HFFc6 (cell line): Measurements from ENCODE around the gene LOC101059915.

Experiments
- DNase-seq: peaks from one replicate; pipeline ENCODE4 v3.0.0-alpha.2; 2018
- H3K27ac Mint-ChIP-seq: 2 replicates; pipeline ENCODE4 v1.8.0; 2020; ENCODE audit warnings: mild to moderate bottlenecking, mixed read lengths
- H3K27me3 Mint-ChIP-seq: 2 replicates; pipeline ENCODE4 v1.8.0; 2021; ENCODE audit warnings: mild to moderate bottlenecking, moderate library complexity, mixed read lengths; ENCODE audit not compliant: insufficient read depth
- H3K36me3 Mint-ChIP-seq: 2 replicates; pipeline ENCODE4 v1.8.0; 2021; ENCODE audit warnings: low read depth, mixed read lengths
- H3K4me1 Mint-ChIP-seq: 2 replicates; pipeline ENCODE4 v1.8.0; 2020; ENCODE audit warnings: low read depth, mixed read lengths
- H3K4me3 Mint-ChIP-seq: 2 replicates; pipeline ENCODE4 v1.8.0; 2020; ENCODE audit warnings: mild to moderate bottlenecking, moderate library complexity, mixed read lengths
- H3K9me3 Mint-ChIP-seq: 2 replicates; pipeline ENCODE4 v1.8.0; 2020; ENCODE audit warnings: mild to moderate bottlenecking, mixed read lengths
- TF ChIP-seq, protein P1 (sequence below): fragments of 200-600 bp; sonication (generic); IDR thresholded peaks from 2 replicates; pipeline ENCODE4 v1.5.0; 2021; ENCODE audit warnings: antibody characterized with exemption, mild to moderate bottlenecking

LOC101059915 gene

DNA sequence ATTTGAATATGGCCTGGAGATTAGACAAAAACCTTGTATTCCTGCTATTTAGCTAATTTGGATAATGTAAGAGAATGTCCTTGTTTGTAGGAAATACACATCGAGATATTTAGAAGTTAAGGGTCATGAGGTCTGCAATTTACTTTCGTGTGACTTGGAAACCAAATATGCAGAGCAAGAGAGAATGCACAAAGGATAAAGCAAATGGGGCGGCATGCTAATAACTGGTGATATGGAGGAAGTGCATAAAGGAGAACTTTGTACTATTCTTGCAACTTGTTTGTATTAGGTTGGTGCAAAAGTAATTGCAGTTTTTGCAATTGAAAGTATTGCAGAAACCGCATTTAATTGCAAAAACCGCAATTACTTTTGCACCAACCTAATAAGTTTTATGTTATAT is 41.9 kb upstream of the LOC101059915 start:
- no peaks in the 10 kb centered on the region for H3K9me3 Mint-ChIP-seq
- TF ChIP-seq, protein P1, sequence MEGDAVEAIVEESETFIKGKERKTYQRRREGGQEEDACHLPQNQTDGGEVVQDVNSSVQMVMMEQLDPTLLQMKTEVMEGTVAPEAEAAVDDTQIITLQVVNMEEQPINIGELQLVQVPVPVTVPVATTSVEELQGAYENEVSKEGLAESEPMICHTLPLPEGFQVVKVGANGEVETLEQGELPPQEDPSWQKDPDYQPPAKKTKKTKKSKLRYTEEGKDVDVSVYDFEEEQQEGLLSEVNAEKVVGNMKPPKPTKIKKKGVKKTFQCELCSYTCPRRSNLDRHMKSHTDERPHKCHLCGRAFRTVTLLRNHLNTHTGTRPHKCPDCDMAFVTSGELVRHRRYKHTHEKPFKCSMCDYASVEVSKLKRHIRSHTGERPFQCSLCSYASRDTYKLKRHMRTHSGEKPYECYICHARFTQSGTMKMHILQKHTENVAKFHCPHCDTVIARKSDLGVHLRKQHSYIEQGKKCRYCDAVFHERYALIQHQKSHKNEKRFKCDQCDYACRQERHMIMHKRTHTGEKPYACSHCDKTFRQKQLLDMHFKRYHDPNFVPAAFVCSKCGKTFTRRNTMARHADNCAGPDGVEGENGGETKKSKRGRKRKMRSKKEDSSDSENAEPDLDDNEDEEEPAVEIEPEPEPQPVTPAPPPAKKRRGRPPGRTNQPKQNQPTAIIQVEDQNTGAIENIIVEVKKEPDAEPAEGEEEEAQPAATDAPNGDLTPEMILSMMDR: no peak

DNA sequence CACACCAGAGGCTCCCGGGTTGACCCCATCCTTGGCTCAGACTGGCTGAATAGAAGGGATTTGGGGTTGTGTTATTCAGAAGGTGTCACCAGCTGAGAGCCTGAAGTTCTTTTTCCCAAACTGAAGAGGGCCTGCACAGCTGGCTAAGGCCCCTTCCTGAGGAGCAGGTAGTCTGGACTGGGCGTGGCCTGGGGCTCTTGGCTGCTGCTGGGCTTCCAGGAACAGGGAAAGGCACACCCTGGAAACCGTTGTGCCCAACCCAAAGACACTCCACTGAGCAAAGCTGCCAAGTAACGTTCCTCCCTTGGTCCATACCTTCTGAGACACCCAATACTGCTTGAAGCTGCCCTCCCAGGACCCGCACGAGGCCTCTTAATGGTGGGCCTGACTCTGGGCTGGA is 40.8 kb upstream of the LOC101059915 start:
- no peaks in the 10 kb centered on the region for H3K36me3 Mint-ChIP-seq
- no peak overlapping the region for H3K4me3 Mint-ChIP-seq
- no peaks in the 10 kb centered on the region for H3K9me3 Mint-ChIP-seq
- no peak for DNase-seq
- peaks cover 3% of the 10 kb centered on the region; the same call in 1 of the 2 replicates for H3K4me1 Mint-ChIP-seq
- H3K27ac Mint-ChIP-seq: no peak overlapping the region
- no peaks in the 10 kb centered on the region; the same call in 1 of the 2 replicates for H3K27me3 Mint-ChIP-seq
- TF ChIP-seq, protein P1: no peak

More for the DNA sequence above, 41.9 kb upstream of the LOC101059915 start:
- Mint-ChIP-seq H3K27ac (no peak overlapping the region), H3K27me3 (no peaks in the 10 kb centered on the region; the same call in 1 of the 2 replicates), H3K4me3 (no peak overlapping the region), H3K4me1 (peaks cover 5% of the 10 kb centered on the region; the same call in 1 of the 2 replicates), H3K36me3 (no peaks in the 10 kb centered on the region)
- DNase-seq: no peak

DNA sequence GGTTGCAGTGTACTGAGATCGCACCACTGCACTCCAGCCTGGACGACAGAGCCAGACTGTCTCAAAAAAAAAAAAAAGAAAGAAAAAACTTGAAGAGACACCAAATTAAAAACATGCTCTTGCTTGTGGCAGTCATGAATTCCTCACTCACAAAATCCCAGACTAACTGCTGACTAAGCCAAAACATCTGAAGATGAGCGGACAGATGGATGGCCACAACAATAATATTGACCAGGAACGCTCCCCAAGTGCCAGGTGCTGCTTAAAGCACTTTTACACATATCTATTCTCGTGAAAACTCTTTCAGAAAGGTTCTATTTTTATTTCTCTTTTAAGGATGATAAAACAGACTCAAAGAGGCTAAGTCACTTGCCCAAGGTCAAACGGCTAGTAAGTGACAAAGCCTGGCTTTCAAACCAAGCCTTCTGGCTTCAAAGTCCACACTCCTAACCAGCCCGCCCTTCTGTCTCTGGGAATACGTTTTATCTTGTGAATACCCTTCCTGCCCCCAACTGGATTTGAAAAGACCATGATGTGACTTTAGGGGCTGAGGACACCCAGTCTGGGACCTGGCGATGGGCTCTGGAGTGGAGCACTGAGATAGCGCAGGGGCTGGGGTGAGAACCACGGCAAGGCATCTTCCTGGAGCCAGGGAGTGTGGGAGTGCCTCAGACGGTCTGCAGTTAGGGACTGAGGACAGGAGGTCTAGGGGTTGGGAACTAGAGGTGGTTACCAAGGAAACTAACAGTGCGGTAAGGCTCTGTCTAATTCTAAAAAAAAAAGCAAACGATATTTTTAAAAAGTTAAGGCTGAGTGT is 39.5 kb upstream of the LOC101059915 start:
- DNase-seq: no peak
- H3K27ac Mint-ChIP-seq: no peak overlapping the region
- no peaks in the 10 kb centered on the region for H3K27me3 Mint-ChIP-seq
- H3K4me1 Mint-ChIP-seq: no peaks in the 10 kb centered on the region
- H3K36me3 Mint-ChIP-seq: no peaks in the 10 kb centered on the region
- no peaks in the 10 kb centered on the region for H3K9me3 Mint-ChIP-seq
- no peak overlapping the region for H3K4me3 Mint-ChIP-seq
- TF ChIP-seq, protein P1: no peak

DNA sequence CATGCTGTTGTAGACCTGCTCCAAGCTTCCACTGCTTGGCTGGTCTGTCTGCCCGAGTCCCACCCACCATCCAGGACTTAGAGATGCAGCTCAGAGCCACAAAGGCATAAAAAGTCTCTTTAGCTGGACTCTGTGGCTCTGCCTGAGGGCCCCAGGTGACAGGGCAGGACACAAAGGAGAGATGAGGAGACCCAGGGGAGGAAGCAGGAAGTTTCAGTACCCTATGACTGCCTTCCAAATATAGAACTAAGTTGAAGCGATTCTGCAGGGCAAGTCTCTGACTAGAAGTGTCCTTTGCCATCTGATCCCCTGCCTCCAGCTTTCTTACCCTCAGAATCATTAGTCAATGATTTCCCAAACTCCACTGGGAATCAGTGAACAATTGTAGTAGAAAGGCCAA is 37.9 kb upstream of the LOC101059915 start:
- no peaks in the 10 kb centered on the region for H3K36me3 Mint-ChIP-seq

DNA sequence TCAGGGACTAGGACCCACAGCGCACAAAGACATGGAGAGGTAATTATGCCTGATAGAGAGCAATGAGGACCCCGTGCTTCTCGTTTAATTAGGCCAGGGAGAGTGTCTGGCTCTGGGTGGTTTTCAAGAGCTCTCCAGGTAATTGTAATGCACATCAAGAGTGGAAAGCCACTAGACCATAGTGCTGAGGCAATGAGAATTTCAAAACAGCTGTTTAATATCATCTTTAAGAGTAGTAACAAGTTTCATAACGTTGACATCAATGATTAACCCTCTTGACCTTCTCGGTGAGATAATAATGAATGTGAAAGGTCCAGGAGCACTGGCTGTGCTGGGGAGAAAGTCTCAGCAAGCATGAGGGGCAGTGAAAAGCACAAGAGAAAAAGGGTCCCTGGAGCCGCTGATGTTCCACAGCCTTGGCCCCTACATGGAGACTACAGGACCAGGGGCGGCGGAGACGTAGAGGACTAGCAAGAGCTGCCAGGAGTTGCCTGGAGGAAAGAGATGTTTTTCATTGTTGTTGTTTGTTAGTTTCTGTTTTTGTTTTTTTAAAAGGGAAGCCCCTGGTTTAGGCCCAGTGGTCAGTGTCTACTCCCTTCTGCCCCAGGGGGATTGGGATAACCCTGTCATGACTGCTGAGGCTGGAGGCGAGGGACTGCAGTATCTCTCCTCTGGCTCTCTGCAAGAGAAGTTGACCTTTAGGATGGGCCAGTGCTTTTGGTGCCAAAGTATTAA is 34.3 kb upstream of the LOC101059915 start:
- TF ChIP-seq, protein P1: no peak
- H3K4me1 Mint-ChIP-seq: no peaks in the 10 kb centered on the region
- no peak for DNase-seq
- no peaks in the 10 kb centered on the region for H3K9me3 Mint-ChIP-seq
- H3K36me3 Mint-ChIP-seq: no peaks in the 10 kb centered on the region
- H3K27me3 Mint-ChIP-seq: no peaks in the 10 kb centered on the region
- H3K27ac Mint-ChIP-seq: no peak overlapping the region
- H3K4me3 Mint-ChIP-seq: no peak overlapping the region

More for the DNA sequence above, 37.9 kb upstream of the LOC101059915 start:
- Mint-ChIP-seq H3K4me3 (no peak overlapping the region), H3K9me3 (no peaks in the 10 kb centered on the region), H3K27me3 (no peaks in the 10 kb centered on the region), H3K27ac (no peak overlapping the region), H3K4me1 (no peaks in the 10 kb centered on the region)
- no peak for DNase-seq
- TF ChIP-seq, protein P1: no peak
